ENCODE data around the gene GPR39. TPM values are rescaled to one million over a fixed set of nuclear protein-coding genes. Genes with fewer than 3 reads are reported as not detected.

Gene GPR39
- total and polyA plus RNA-seq, 12 donors, result 0.10 to 0.28 (median 0.17) TPM; not detected in 7

DNA sequence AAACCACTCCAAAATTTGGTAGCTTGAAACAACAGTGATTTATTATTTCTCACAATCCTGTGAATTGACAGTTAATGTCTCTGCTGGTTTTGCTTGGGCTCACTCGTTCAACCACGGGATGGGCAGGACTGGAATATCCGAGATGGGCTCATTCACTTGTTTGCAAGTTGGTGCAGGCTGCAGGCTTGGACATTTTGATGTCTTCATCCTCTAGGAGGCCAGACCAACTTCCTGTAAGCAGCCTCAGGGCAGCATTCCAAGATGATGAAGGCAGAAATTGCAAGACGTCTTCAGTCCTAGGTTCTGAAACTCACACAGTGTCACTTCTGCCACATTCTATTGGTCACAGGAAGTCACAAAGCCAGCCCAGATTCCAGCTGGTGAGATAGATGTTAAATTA lies 47.1 kb downstream of the GPR39 start:
- TF ChIP-seq, protein P1, sequence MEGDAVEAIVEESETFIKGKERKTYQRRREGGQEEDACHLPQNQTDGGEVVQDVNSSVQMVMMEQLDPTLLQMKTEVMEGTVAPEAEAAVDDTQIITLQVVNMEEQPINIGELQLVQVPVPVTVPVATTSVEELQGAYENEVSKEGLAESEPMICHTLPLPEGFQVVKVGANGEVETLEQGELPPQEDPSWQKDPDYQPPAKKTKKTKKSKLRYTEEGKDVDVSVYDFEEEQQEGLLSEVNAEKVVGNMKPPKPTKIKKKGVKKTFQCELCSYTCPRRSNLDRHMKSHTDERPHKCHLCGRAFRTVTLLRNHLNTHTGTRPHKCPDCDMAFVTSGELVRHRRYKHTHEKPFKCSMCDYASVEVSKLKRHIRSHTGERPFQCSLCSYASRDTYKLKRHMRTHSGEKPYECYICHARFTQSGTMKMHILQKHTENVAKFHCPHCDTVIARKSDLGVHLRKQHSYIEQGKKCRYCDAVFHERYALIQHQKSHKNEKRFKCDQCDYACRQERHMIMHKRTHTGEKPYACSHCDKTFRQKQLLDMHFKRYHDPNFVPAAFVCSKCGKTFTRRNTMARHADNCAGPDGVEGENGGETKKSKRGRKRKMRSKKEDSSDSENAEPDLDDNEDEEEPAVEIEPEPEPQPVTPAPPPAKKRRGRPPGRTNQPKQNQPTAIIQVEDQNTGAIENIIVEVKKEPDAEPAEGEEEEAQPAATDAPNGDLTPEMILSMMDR (IDR thresholded peaks at IDR 0.05), result no peak
- TF ChIP-seq POLR2A (IDR thresholded peaks at IDR 0.05), result no peak

DNA sequence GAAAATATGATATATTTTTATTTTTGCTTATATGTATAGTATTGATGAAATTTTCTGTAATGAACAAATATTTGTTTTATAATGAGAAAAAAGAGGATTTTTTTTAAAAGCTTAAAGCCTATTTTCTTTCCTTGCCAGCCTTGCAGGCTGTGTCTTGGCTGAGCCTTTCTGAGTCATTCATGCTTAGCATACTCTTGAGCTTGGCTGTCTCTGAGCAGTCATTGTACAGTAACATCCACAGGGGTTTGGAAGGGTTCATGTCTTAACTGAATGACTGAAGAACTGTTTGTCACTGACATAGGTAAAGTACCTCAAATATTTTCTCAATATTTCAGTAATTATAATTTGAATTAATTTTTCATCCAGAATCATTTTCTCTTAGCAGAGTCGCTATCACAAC lies 49.3 kb downstream of the GPR39 start:
- Histone ChIP-seq H3K27me3 (no peaks in the 10 kb centered on the region), H3K4me1 (replicated peaks in 1 of 2) (no peaks in the 10 kb centered on the region), H3K9me3 (replicated peaks in 1 of 3) (no peaks in the 10 kb centered on the region), H3K36me3 (replicated peaks in 1 of 2) (no peaks in the 10 kb centered on the region), H3K4me3 (no peak overlapping the region), H3K27ac (no peak overlapping the region)
- 57 to 90% (median 80%) methylated on average over 1 of the region's 1 CpG for WGBS, 4 donors
- no peak for DNase-seq
- no peak for TF ChIP-seq POLR2A (IDR thresholded peaks at IDR 0.05)
- TF ChIP-seq, protein P1 (IDR thresholded peaks at IDR 0.05), result no peak
- intact Hi-C loops (cut with DNase I), result no loop called here

More for the DNA sequence above, 47.1 kb downstream of the GPR39 start:
- H3K27me3 ChIP-seq, result no peaks in the 10 kb centered on the region
- WGBS, 4 donors, result 67 to 76% (median 72%) methylated on average over 4 of the region's 4 CpGs
- H3K27ac ChIP-seq, result no peak overlapping the region
- intact Hi-C loops (cut with DNase I), result no loop called here
- no peaks in the 10 kb centered on the region for H3K9me3 ChIP-seq (replicated peaks in 1 of 3)
- no peak overlapping the region for H3K4me3 ChIP-seq
- H3K4me1 ChIP-seq (replicated peaks in 1 of 2), result no peaks in the 10 kb centered on the region
- no peak for DNase-seq
- no peaks in the 10 kb centered on the region for H3K36me3 ChIP-seq (replicated peaks in 1 of 2)

DNA sequence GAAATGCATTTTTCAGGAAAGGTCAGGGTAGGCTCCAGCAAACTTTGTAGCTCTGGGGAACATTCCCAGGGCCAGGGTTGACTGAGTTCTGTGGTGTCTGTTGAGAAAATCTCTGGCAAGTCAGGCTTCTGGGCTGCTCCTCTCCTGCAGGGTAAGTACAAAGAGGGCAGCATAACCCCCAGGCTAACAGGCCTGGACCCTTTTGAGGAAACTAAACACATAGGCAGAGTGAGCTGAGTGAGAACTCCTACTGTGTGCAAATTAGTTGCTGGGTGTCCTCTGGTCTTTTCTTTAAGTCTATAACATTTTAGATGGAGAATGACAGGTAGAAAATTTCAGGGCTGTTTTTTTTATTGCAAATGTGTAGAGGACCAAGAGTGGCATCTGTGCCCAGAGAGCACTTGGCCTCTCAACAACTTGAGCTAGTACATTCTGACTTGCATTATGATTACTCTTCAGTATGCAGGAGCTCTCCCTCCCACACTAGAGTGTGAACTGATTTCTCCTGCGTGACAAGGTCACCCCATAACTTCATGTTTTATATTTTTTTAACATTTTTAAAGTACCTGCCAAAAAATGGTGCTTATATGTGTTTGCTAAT lies 49.9 kb downstream of the GPR39 start:
- Histone ChIP-seq H3K9me3 (replicated peaks in 1 of 3) (no peaks in the 10 kb centered on the region), H3K36me3 (replicated peaks in 1 of 2) (no peaks in the 10 kb centered on the region), H3K4me3 (no peak overlapping the region), H3K4me1 (replicated peaks in 1 of 2) (no peaks in the 10 kb centered on the region), H3K27ac (no peak overlapping the region), H3K27me3 (no peaks in the 10 kb centered on the region)
- DNase-seq, result no peak
- intact Hi-C loops (cut with DNase I), result no loop called here
- 32 to 52% (median 45%) methylated on average over 1 of the region's 1 CpG for WGBS, 4 donors
- no peak for TF ChIP-seq POLR2A (IDR thresholded peaks at IDR 0.05)
- TF ChIP-seq, protein P1 (IDR thresholded peaks at IDR 0.05), result no peak

DNA sequence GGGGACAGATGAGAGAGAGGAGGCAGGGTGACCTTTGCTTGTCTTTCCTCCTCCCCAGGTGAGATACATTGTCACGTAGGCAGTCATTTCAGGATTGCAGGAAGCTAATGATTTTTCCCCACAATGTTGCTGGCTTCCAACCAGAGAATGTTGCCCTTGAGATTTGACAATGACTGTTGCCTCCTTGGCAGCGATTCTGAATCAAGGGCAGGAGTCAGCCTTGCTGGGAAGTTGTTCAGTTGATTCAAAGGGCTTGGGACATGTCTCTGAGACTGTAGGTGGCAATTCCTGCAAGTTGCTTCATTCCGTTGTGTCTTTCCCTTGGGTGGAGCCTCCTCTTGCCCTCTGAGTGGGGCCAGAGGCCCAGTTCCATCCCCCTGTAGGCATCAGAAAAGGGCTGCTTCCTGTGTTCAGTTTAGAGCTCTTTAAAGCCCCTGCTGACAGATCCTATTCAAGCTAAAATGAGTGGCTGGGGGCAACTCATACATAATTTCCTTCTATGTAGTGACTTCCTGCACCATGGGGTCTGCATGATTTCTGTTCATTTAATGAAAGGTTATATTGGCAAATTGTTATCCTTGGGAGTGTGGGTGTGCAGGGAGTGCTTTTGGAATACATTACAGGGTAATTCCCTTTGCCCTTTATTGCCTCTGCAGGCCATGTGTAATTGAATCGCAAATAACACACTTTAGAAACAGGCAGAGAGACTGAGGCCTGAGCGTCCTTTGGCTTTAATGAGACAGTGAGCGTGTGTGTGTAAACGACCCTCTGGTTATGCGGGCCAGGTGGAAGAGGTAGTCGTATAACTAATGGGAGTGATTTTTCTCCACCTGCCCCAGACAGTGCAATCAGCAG lies 52.4 kb downstream of the GPR39 start:
- H3K27ac ChIP-seq, result no peak overlapping the region
- no peaks in the 10 kb centered on the region for H3K36me3 ChIP-seq (replicated peaks in 1 of 2)
- 69 to 75% (median 70%) methylated on average over 8 to 9 of the region's 9 CpGs for WGBS, 4 donors
- H3K4me3 ChIP-seq, result no peak overlapping the region
- H3K4me1 ChIP-seq (replicated peaks in 1 of 2), result no peaks in the 10 kb centered on the region
- peak in 3 of 7 donors; percentile 7 to 28 (median 15) for DNase-seq
- no peaks in the 10 kb centered on the region for H3K9me3 ChIP-seq (replicated peaks in 1 of 3)
- intact Hi-C loops (cut with DNase I), result no loop called here
- TF ChIP-seq POLR2A (IDR thresholded peaks at IDR 0.05), result no peak
- TF ChIP-seq, protein P1 (IDR thresholded peaks at IDR 0.05), result no peak
- H3K27me3 ChIP-seq, result no peaks in the 10 kb centered on the region

Measured in adrenal gland (tissue), 12 donors.